PFSK-1 (cell line): ENCODE measurements around the gene FBXO31.

Experiments used
- FOXP2 ChIP-seq: optimal IDR thresholded peaks from 2 replicates; pipeline ENCODE3; 2011; ENCODE audit warnings: borderline replicate concordance, control low read depth, inconsistent platforms; ENCODE audit not compliant: insufficient read depth; ENCODE audit errors: extremely low read length, extremely low read depth
- POLR2AphosphoS5 ChIP-seq: IDR thresholded peaks from 2 replicates; pipeline ENCODE4 v1.6.1; 2012; ENCODE audit warnings: low read depth, mild to moderate bottlenecking, control low read depth, low read length, moderate library complexity
- SIN3A ChIP-seq: IDR thresholded peaks from 2 replicates; pipeline ENCODE4 v1.6.1; 2012; ENCODE audit warnings: mild to moderate bottlenecking, low read length, moderate library complexity, borderline replicate concordance; ENCODE audit not compliant: insufficient read depth
- TAF1 ChIP-seq: IDR thresholded peaks from 2 replicates; pipeline ENCODE4 v1.6.1; 2012; ENCODE audit warnings: low read length, control low read depth, borderline replicate concordance; ENCODE audit not compliant: insufficient read depth
- TF ChIP-seq, protein P1 (sequence below), 2 experiments: IDR thresholded peaks; 2 replicates each; pipeline versions ENCODE4 v1.6.1 to v1.8.0; 2011 to 2012; ENCODE audit warnings: low read depth in 2 of 2, low read length in 2 of 2, control low read depth in 1 of 2, inconsistent platforms in 1 of 2, mild to moderate bottlenecking in 1 of 2, moderate library complexity in 1 of 2; ENCODE audit not compliant: insufficient read depth in 1 of 2

FBXO31 gene

DNA sequence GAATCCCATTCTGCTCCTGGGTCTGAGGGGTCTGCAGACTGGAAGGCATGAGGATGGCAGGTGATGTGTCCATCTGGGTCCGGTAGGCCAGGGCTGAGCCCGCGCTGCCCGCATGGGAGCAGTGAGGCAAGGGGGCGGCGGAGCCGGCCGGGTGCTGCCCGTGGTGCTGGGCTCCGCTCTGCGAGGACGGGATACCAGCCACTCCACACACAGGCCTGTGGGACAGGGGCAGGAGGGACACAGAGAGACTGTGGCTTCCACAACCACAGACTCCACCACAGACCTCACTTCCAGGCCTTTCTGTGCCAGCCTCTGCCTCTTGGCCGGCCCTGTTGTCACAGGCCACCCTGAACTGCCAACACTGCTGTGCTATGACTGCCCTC is 33.9 kb upstream of the FBXO31 start:
- TF ChIP-seq, protein P1, sequence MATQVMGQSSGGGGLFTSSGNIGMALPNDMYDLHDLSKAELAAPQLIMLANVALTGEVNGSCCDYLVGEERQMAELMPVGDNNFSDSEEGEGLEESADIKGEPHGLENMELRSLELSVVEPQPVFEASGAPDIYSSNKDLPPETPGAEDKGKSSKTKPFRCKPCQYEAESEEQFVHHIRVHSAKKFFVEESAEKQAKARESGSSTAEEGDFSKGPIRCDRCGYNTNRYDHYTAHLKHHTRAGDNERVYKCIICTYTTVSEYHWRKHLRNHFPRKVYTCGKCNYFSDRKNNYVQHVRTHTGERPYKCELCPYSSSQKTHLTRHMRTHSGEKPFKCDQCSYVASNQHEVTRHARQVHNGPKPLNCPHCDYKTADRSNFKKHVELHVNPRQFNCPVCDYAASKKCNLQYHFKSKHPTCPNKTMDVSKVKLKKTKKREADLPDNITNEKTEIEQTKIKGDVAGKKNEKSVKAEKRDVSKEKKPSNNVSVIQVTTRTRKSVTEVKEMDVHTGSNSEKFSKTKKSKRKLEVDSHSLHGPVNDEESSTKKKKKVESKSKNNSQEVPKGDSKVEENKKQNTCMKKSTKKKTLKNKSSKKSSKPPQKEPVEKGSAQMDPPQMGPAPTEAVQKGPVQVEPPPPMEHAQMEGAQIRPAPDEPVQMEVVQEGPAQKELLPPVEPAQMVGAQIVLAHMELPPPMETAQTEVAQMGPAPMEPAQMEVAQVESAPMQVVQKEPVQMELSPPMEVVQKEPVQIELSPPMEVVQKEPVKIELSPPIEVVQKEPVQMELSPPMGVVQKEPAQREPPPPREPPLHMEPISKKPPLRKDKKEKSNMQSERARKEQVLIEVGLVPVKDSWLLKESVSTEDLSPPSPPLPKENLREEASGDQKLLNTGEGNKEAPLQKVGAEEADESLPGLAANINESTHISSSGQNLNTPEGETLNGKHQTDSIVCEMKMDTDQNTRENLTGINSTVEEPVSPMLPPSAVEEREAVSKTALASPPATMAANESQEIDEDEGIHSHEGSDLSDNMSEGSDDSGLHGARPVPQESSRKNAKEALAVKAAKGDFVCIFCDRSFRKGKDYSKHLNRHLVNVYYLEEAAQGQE (IDR thresholded peaks at IDR 0.05; ENCODE audit: insufficient read depth in 1 of 2, low read depth in 2 of 2, low read length in 2 of 2): no peak
- TF ChIP-seq POLR2AphosphoS5 (no peak), FOXP2 (no peak), SIN3A (no peak), TAF1 (no peak)

DNA sequence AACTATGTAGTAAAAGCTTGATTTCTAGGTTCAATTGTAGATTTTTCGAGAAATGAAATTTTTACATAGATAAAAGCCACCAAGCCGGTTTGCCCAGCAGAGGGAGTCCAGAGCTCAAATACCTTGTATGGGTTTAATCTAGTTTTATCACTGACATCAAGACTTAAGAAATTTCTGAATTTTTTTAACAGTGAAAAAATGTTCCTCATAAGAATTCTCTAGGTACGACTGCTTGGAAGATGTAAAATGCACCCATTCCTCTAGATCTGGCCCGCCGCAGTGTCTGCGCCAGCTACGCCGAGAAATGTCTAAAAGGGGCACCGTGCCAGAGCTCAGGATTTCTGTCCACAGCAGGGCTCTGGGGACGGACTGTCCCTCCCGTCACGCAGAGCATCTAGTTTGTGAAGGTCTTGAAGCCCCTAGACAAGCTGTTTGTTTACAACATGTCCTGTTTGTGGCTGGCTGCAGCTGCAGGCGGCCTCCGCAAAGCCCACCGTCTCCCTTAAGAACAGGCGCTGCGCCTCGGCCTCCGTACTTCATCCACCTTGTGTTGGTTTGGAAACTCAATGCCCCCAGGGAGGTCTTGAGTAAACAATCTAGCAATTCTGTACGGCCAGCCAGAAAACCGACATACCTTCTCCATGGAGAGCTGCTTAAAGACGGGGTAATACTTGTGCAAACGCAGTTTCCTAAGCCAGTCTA is 33.4 kb upstream of the FBXO31 start:
- TF ChIP-seq SIN3A (no peak), FOXP2 (no peak), TAF1 (no peak), POLR2AphosphoS5 (no peak)
- TF ChIP-seq, protein P1 (IDR thresholded peaks at IDR 0.05; ENCODE audit: insufficient read depth in 1 of 2, low read depth in 2 of 2, low read length in 2 of 2): no peak

GRCh38 chr16:87415441-87415840 is 31.9 kb upstream of the FBXO31 start:
- TF ChIP-seq POLR2AphosphoS5 (no peak), TAF1 (no peak), SIN3A (no peak), FOXP2 (no peak)
- TF ChIP-seq, protein P1 (IDR thresholded peaks at IDR 0.05; ENCODE audit: insufficient read depth in 1 of 2, low read depth in 2 of 2, low read length in 2 of 2): no peak

DNA sequence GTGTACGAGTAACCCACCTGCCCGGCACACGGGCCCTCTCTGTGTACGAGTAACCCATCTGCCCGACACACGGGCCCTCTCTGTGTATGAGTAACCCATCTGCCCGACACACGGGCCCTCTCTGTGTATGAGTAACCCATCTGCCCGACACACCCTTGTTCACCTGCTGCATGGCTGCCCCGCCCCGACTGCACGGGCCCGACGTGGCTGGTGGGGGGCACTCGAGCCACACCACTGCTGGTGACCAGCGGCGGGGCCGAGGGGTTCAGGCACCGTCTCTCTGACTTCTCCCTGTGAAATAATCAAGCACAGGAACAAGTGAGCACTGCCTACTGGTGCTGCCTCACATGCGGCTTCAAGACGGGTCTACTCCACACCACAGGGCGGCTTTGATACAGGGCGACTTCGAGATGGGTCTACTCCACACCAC is 30.7 kb upstream of the FBXO31 start:
- TF ChIP-seq, protein P1 (IDR thresholded peaks at IDR 0.05; ENCODE audit: insufficient read depth in 1 of 2, low read depth in 2 of 2, low read length in 2 of 2): no peak
- TF ChIP-seq POLR2AphosphoS5 (no peak), SIN3A (no peak), TAF1 (no peak), FOXP2 (no peak)

GRCh38 chr16:87412996-87413421 is 29.4 kb upstream of the FBXO31 start:
- TF ChIP-seq, protein P1 (IDR thresholded peaks at IDR 0.05; ENCODE audit: insufficient read depth in 1 of 2, low read depth in 2 of 2, low read length in 2 of 2): no peak
- TF ChIP-seq FOXP2: no peak
- no peak for TF ChIP-seq TAF1
- TF ChIP-seq POLR2AphosphoS5: no peak
- no peak for TF ChIP-seq SIN3A
